Measurements from ENCODE around the gene PAK1IP1. TPM values are rescaled to one million over a fixed set of nuclear protein-coding genes. Genes with fewer than 3 reads are reported as not detected.

Gene PAK1IP1
- total RNA-seq, 2 experiments from 2014 or later: 4.1 to 5.8 TPM

- peak in 1 of 14 experiments; percentile 20 for DNase-seq
- H3K36me3 Mint-ChIP-seq (ENCODE audit: low read depth): peaks cover 34% of the 10 kb centered on the region
- Histone ChIP-seq H3K4me3 (ENCODE audit: low read length) (peak overlapping the region; percentile 76), H3K4me1 (ENCODE audit: insufficient read depth, low read length) (peaks cover 40% of the 10 kb centered on the region), H3K9me3 (ENCODE audit: control insufficient read depth in 1 of 2, insufficient read depth in 1 of 2, low read length in 2 of 2) (no peaks in the 10 kb centered on the region), H3K36me3 (ENCODE audit: insufficient read depth, low read length) (no peaks in the 10 kb centered on the region), H3K27me3 (ENCODE audit: control insufficient read depth in 1 of 2, insufficient read depth in 2 of 2, low read length in 2 of 2) (no peaks in the 10 kb centered on the region), H3K27ac (ENCODE audit: low read depth in 1 of 2, low read length in 2 of 2) (peak overlapping the region; percentile 37 to 73)
- ATAC-seq (ENCODE audit: poor library complexity): no peak
- TF ChIP-seq CTCF (IDR thresholded peaks at IDR 0.05): no peak
- H3K9me3 Mint-ChIP-seq: peaks cover 8% of the 10 kb centered on the region
- POLR2A ChIA-PET: interaction anchor here (5.2 to 6.2 kb wide), 2 partner anchors 25 to 28 kb away, joined by 64 to 82 read pairs; partner anchors contain the start of genes C6orf52, PAK1IP1 and TMEM14B
- CTCF ChIA-PET: interaction anchor here (1.0 kb wide), 1 partner anchor 11 kb away, joined by 3 read pairs; no protein-coding TSS in a partner anchor
- H3K4me1 Mint-ChIP-seq (ENCODE audit: low read depth): peaks cover 67% of the 10 kb centered on the region
- H3K4me3 Mint-ChIP-seq: peak overlapping the region; percentile 95
- intact Hi-C loops (cut with DNase I, micrococcal nuclease): loop anchor here in 1 of 2 experiments (1.0 kb wide), 1 partner anchor 25 kb away; the partner anchor contains the start of gene TMEM14B
- no peaks in the 10 kb centered on the region for H3K27me3 Mint-ChIP-seq
- H3K27ac Mint-ChIP-seq: peak overlapping the region; percentile 92
Measured at GRCh38 chr6:10722570-10722819, 27.7 kb downstream of the PAK1IP1 start.

- peaks cover 8% of the 10 kb centered on the region for H3K9me3 Mint-ChIP-seq
- Histone ChIP-seq H3K27ac (ENCODE audit: low read depth in 1 of 2, low read length in 2 of 2) (peak within 1 kb of the TSS; percentile 37 to 73), H3K36me3 (ENCODE audit: insufficient read depth, low read length) (no peaks in the 10 kb centered on the region), H3K27me3 (ENCODE audit: control insufficient read depth in 1 of 2, insufficient read depth in 2 of 2, low read length in 2 of 2) (no peaks in the 10 kb centered on the region), H3K4me1 (ENCODE audit: insufficient read depth, low read length) (peaks cover 40% of the 10 kb centered on the region), H3K4me3 (ENCODE audit: low read length) (peak within 1 kb of the TSS; percentile 76), H3K9me3 (ENCODE audit: control insufficient read depth in 1 of 2, insufficient read depth in 1 of 2, low read length in 2 of 2) (no peaks in the 10 kb centered on the region)
- ChIA-PET POLR2A (interaction anchor here (1.7 to 6.2 kb wide), 3 partner anchors 15 to 29 kb away, joined by 3 to 82 read pairs (median 64); partner anchors contain the start of genes C6orf52, PAK1IP1 and TMEM14B), CTCF (interaction anchor here (1.0 kb wide), 1 partner anchor 12 kb away, joined by 3 read pairs; no protein-coding TSS in a partner anchor)
- H3K27me3 Mint-ChIP-seq: no peaks in the 10 kb centered on the region
- peak; percentile 57 for ATAC-seq (ENCODE audit: poor library complexity)
- TF ChIP-seq CTCF (IDR thresholded peaks at IDR 0.05): no peak
- peaks cover 38% of the 10 kb centered on the region for H3K36me3 Mint-ChIP-seq (ENCODE audit: low read depth)
- H3K27ac Mint-ChIP-seq: peak within 1 kb of the TSS; percentile 92
- H3K4me3 Mint-ChIP-seq: peak within 1 kb of the TSS; percentile 95
- peak; percentile 44 to 91 (median 78) for DNase-seq
- H3K4me1 Mint-ChIP-seq (ENCODE audit: low read depth): peaks cover 69% of the 10 kb centered on the region
- intact Hi-C loops (cut with DNase I, micrococcal nuclease): loop anchor here in 1 of 2 experiments (1.0 kb wide), 1 partner anchor 24 kb away; the partner anchor contains the start of gene TMEM14B
Measured at GRCh38 chr6:10722820-10723566, 28.2 kb downstream of the PAK1IP1 start, which contains the start of gene TMEM14C. Gene TMEM14C (plus strand): TSS chr6:10723070. CDS start chr6:10724614, 1,544 bp downstream.

- Histone ChIP-seq H3K27ac (ENCODE audit: low read depth in 1 of 2, low read length in 2 of 2) (peak overlapping the region; percentile 37 to 73), H3K9me3 (ENCODE audit: control insufficient read depth in 1 of 2, insufficient read depth in 1 of 2, low read length in 2 of 2) (no peaks in the 10 kb centered on the region), H3K27me3 (ENCODE audit: control insufficient read depth in 1 of 2, insufficient read depth in 2 of 2, low read length in 2 of 2) (no peaks in the 10 kb centered on the region), H3K36me3 (ENCODE audit: insufficient read depth, low read length) (peaks cover 2% of the 10 kb centered on the region), H3K4me3 (ENCODE audit: low read length) (peak overlapping the region; percentile 76), H3K4me1 (ENCODE audit: insufficient read depth, low read length) (peaks cover 40% of the 10 kb centered on the region)
- H3K27ac Mint-ChIP-seq: peak overlapping the region; percentile 92
- H3K27me3 Mint-ChIP-seq: no peaks in the 10 kb centered on the region
- peak overlapping the region; percentile 95 for H3K4me3 Mint-ChIP-seq
- H3K9me3 Mint-ChIP-seq: peaks cover 7% of the 10 kb centered on the region
- DNase-seq (no peak), ATAC-seq (ENCODE audit: poor library complexity) (no peak)
- CTCF ChIA-PET: no interaction called here
- H3K36me3 Mint-ChIP-seq (ENCODE audit: low read depth): peaks cover 43% of the 10 kb centered on the region
- H3K4me1 Mint-ChIP-seq (ENCODE audit: low read depth): peaks cover 73% of the 10 kb centered on the region
- POLR2A ChIA-PET: interaction anchor here (0.6 to 6.2 kb wide), 4 partner anchors 14 to 29 kb away, joined by 3 to 64 read pairs (median 9); partner anchors contain the start of genes C6orf52, PAK1IP1 and TMEM14B
- intact Hi-C loops (cut with DNase I, micrococcal nuclease): no loop called here
- TF ChIP-seq CTCF (IDR thresholded peaks at IDR 0.05): no peak
Measured at GRCh38 chr6:10723567-10723881, 28.8 kb downstream of the PAK1IP1 start.
